ENCODE results near the gene CGNL1. TPM values are rescaled to one million over a fixed set of nuclear protein-coding genes. Genes with fewer than 3 reads are reported as not detected.

Gene CGNL1
- total RNA-seq, 6 experiments from 2014 or later, result 23.6 to 54.5 (median 42.9) TPM

DNA sequence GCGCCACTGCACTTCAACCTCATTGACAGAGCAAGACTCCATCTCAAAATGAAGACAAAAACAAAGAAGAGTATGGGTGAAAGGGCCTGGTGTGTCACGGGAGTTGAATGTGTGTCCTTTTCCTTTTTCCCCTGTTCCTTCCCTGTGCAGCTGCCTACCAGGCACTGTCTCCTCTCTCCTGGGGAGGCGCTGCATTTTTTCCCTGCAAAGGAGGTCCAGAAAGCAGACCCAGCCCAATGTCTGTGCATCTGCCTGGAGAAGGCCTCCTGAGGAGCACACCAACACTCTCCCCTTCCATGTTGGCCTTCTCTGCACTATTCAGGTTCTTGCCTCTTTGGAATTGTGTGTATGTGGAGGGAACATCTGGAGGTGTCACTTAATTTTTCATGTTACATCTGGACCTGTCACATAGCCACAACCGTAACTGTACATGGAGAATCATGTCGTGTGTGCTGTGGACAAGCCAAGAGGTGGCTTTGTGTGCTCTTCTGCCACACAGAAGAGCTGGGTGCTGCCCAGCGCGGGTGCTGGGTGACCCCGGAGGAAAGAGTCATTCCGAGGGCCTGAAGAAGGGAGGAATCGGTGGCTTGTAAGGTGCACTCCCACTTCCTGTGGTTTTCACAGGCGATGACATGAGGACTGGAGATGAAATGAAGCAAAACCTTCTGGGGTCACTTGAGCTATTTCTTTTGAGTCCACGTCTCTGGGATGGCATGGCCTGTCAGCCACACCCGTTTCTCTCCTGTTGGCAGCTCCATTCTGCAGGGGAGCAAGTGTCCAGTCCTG lies 46.5 kb upstream of the CGNL1 start:
- intact Hi-C loops (cut with DNase I), result loop anchor here in 1 of 2 donors (10.0 kb wide), 1 partner anchor 205 kb away; no protein-coding TSS in a partner anchor
- WGBS (ENCODE audit: insufficient coverage, low coverage, low lambda C conversion rate, missing lambda C conversion rate), result 67% methylated on average over 11 of the region's 13 CpGs
- no peaks in the 10 kb centered on the region for H3K27me3 ChIP-seq
- no peak overlapping the region for H3K4me3 ChIP-seq
- no peaks in the 10 kb centered on the region for H3K4me1 ChIP-seq
- DNase-seq (no peak), ATAC-seq (no peak)
- H3K36me3 ChIP-seq, result no peaks in the 10 kb centered on the region
- TF ChIP-seq CTCF (IDR thresholded peaks at IDR 0.05) (no peak), POLR2A (IDR thresholded peaks at IDR 0.05) (no peak)
- no peaks in the 10 kb centered on the region for H3K9me3 ChIP-seq
- no peak overlapping the region for H3K27ac ChIP-seq

DNA sequence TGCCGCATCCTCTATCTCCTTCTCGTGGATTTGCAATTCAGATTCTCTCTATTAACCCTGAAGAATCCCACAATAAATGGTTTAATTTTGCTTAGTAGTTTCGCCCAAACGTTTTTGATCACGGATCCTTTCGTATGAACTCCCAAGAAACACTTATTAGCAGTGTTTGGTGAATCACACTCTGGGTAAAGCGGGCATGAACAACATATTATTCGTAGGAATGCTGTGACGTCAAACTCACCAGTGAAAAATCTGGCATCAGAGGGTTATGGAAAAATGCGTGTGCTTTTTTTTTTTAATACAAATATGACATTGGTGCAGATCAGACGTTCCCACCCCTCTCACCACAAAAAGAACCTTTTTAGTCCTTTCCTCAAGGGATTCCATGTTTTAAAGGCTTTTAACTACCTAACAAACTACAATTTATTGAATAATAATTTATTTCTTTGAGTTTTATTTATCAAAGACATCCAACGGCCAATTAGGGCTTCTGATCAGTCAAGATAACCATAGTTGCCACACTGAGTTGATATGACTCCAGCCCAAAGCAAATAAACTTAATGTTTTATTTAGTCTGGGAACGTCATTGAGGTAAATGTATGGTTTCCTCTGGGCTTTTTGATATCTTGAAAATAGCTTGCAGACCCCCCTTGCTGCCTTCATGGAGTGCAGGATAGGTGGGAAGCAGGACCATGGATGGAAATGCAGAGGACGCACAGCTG lies 45.5 kb upstream of the CGNL1 start:
- no peaks in the 10 kb centered on the region for H3K9me3 ChIP-seq
- DNase-seq (no peak), ATAC-seq (no peak)
- H3K4me3 ChIP-seq, result no peak overlapping the region
- intact Hi-C loops (cut with DNase I), result loop anchor here in 1 of 2 donors (10.0 kb wide), 1 partner anchor 204 kb away; no protein-coding TSS in a partner anchor
- no peaks in the 10 kb centered on the region for H3K36me3 ChIP-seq
- H3K27me3 ChIP-seq, result no peaks in the 10 kb centered on the region
- WGBS (ENCODE audit: insufficient coverage, low coverage, low lambda C conversion rate, missing lambda C conversion rate), result 81% methylated on average over 14 of the region's 14 CpGs
- TF ChIP-seq CTCF (IDR thresholded peaks at IDR 0.05), result no peak
- no peak overlapping the region for H3K27ac ChIP-seq
- no peaks in the 10 kb centered on the region for H3K4me1 ChIP-seq

GRCh38 chr15:57332326-57332725 lies 44.0 kb upstream of the CGNL1 start:
- Histone ChIP-seq H3K4me3 (no peak overlapping the region), H3K36me3 (no peaks in the 10 kb centered on the region), H3K4me1 (no peaks in the 10 kb centered on the region), H3K27ac (no peak overlapping the region), H3K9me3 (no peaks in the 10 kb centered on the region), H3K27me3 (no peaks in the 10 kb centered on the region)
- ATAC-seq, result no peak
- no peak for DNase-seq
- 40% methylated on average over 1 of the region's 8 CpGs for WGBS (ENCODE audit: insufficient coverage, low coverage, low lambda C conversion rate, missing lambda C conversion rate)
- intact Hi-C loops (cut with DNase I), result loop anchor here in 1 of 2 donors (10.0 kb wide), 1 partner anchor 202 kb away; no protein-coding TSS in a partner anchor
- TF ChIP-seq CTCF (IDR thresholded peaks at IDR 0.05) (no peak), POLR2A (IDR thresholded peaks at IDR 0.05) (no peak)

- WGBS (ENCODE audit: insufficient coverage, low coverage, low lambda C conversion rate, missing lambda C conversion rate), result 89% methylated on average over 4 of the region's 4 CpGs
- Histone ChIP-seq H3K4me3 (no peak overlapping the region), H3K27me3 (no peaks in the 10 kb centered on the region), H3K36me3 (no peaks in the 10 kb centered on the region), H3K4me1 (no peaks in the 10 kb centered on the region), H3K27ac (no peak overlapping the region), H3K9me3 (no peaks in the 10 kb centered on the region)
- intact Hi-C loops (cut with DNase I), result loop anchor here in 1 of 2 donors (10.0 kb wide), 1 partner anchor 201 kb away; no protein-coding TSS in a partner anchor
- ATAC-seq (no peak), DNase-seq (no peak)
- no peak for TF ChIP-seq POLR2A (IDR thresholded peaks at IDR 0.05)
- TF ChIP-seq CTCF (IDR thresholded peaks at IDR 0.05), result no peak
Measured at GRCh38 chr15:57333487-57333886, 42.8 kb upstream of the CGNL1 start.
